ENCODE results near the gene COL7A1. TPM values are rescaled to one million over a fixed set of nuclear protein-coding genes. Genes with fewer than 3 reads are reported as not detected.
A peak's percentile ranks its signal among the peaks of the same experiment; 100 is the strongest.

The COL7A1 gene
- total RNA-seq, 2 experiments from 2014 or later = 0.40 to 1.4 TPM

- Mint-ChIP-seq H3K36me3 (ENCODE audit: low read depth) (peaks cover 34% of the 10 kb centered on the region), H3K4me3 (no peak overlapping the region), H3K4me1 (peaks cover 19% of the 10 kb centered on the region), H3K9me3 (no peaks in the 10 kb centered on the region), H3K27me3 (no peaks in the 10 kb centered on the region), H3K27ac (no peak overlapping the region)
- CTCF ChIA-PET = no interaction called here
- POLR2A ChIA-PET = no interaction called here
- no peak for DNase-seq
These were observed 35.7 kb upstream of the COL7A1 start for GRCh38 chr3:48630833-48631232.

- DNase-seq = no peak
- Mint-ChIP-seq H3K36me3 (ENCODE audit: low read depth) (peaks cover 36% of the 10 kb centered on the region), H3K9me3 (no peaks in the 10 kb centered on the region), H3K27ac (no peak overlapping the region), H3K27me3 (no peaks in the 10 kb centered on the region), H3K4me1 (peaks cover 18% of the 10 kb centered on the region), H3K4me3 (no peak overlapping the region)
- ChIA-PET CTCF (no interaction called here), POLR2A (no interaction called here)
These were observed 35.3 kb upstream of the COL7A1 start for GRCh38 chr3:48630407-48630806.

- POLR2A ChIA-PET = no interaction called here
- peaks cover 38% of the 10 kb centered on the region for H3K36me3 Mint-ChIP-seq (ENCODE audit: low read depth)
- CTCF ChIA-PET = no interaction called here
- H3K27ac Mint-ChIP-seq = no peak overlapping the region
- no peak overlapping the region for H3K4me3 Mint-ChIP-seq
- DNase-seq = no peak
- no peaks in the 10 kb centered on the region for H3K27me3 Mint-ChIP-seq
- H3K4me1 Mint-ChIP-seq = peaks cover 21% of the 10 kb centered on the region
- H3K9me3 Mint-ChIP-seq = no peaks in the 10 kb centered on the region
These were observed 34.8 kb upstream of the COL7A1 start for GRCh38 chr3:48629894-48630293.

- CTCF ChIA-PET = no interaction called here
- Mint-ChIP-seq H3K27me3 (no peaks in the 10 kb centered on the region), H3K27ac (no peak overlapping the region), H3K4me1 (peaks cover 17% of the 10 kb centered on the region), H3K9me3 (no peaks in the 10 kb centered on the region), H3K36me3 (ENCODE audit: low read depth) (peaks cover 41% of the 10 kb centered on the region), H3K4me3 (no peak overlapping the region)
- no peak for DNase-seq
- POLR2A ChIA-PET = no interaction called here
These were observed 33.3 kb upstream of the COL7A1 start for GRCh38 chr3:48628277-48629017.

GRCh38 chr3:48625600-48625999, 30.5 kb upstream of the COL7A1 start:
- H3K27ac Mint-ChIP-seq = no peak overlapping the region
- CTCF ChIA-PET = no interaction called here
- H3K27me3 Mint-ChIP-seq = no peaks in the 10 kb centered on the region
- no peak overlapping the region for H3K4me3 Mint-ChIP-seq
- POLR2A ChIA-PET = interaction anchor here (2.4 kb wide), 1 partner anchor 9 kb away, joined by 13 read pairs; the partner anchor contains the start of gene SLC26A6
- no peak for DNase-seq
- peaks cover 11% of the 10 kb centered on the region for H3K4me1 Mint-ChIP-seq
- H3K36me3 Mint-ChIP-seq (ENCODE audit: low read depth) = peaks cover 38% of the 10 kb centered on the region
- no peaks in the 10 kb centered on the region for H3K9me3 Mint-ChIP-seq

GRCh38 chr3:48624767-48625166, 29.6 kb upstream of the COL7A1 start:
- no peak for DNase-seq
- ChIA-PET CTCF (interaction anchor here (0.6 to 1.1 kb wide), 2 partner anchors 9 to 11 kb away, joined by 3 to 4 read pairs; partner anchors contain the start of gene SLC26A6), POLR2A (interaction anchor here (2.4 kb wide), 1 partner anchor 10 kb away, joined by 13 read pairs; the partner anchor contains the start of gene SLC26A6)
- Mint-ChIP-seq H3K27me3 (no peaks in the 10 kb centered on the region), H3K4me1 (peaks cover 11% of the 10 kb centered on the region), H3K9me3 (no peaks in the 10 kb centered on the region), H3K4me3 (no peak overlapping the region), H3K27ac (no peak overlapping the region), H3K36me3 (ENCODE audit: low read depth) (peaks cover 44% of the 10 kb centered on the region)

- DNase-seq = no peak
- H3K4me1 Mint-ChIP-seq = peaks cover 11% of the 10 kb centered on the region
- POLR2A ChIA-PET = interaction anchor here (0.9 to 2.4 kb wide), 4 partner anchors 9 to 11 kb away, joined by 3 to 13 read pairs (median 4); partner anchors contain the start of gene SLC26A6
- peak overlapping the region; percentile 45 for H3K27ac Mint-ChIP-seq
- peaks cover 37% of the 10 kb centered on the region for H3K36me3 Mint-ChIP-seq (ENCODE audit: low read depth)
- H3K27me3 Mint-ChIP-seq = no peaks in the 10 kb centered on the region
- H3K9me3 Mint-ChIP-seq = no peaks in the 10 kb centered on the region
- no peak overlapping the region for H3K4me3 Mint-ChIP-seq
- CTCF ChIA-PET = interaction anchor here (0.5 to 1.2 kb wide), 5 partner anchors 10 to 223 kb away, joined by 3 to 4 read pairs (median 3); partner anchors contain the start of genes SLC26A6 and UQCRC1
These were observed 28.9 kb upstream of the COL7A1 start for GRCh38 chr3:48623851-48624547.

- peaks cover 18% of the 10 kb centered on the region for H3K9me3 Mint-ChIP-seq
- no peak for DNase-seq
- H3K36me3 Mint-ChIP-seq (ENCODE audit: low read depth) = peaks cover 35% of the 10 kb centered on the region
- no peak within 1 kb of the TSS for H3K27ac Mint-ChIP-seq
- H3K27me3 Mint-ChIP-seq = no peaks in the 10 kb centered on the region
- H3K4me1 Mint-ChIP-seq = peaks cover 11% of the 10 kb centered on the region
- POLR2A ChIA-PET = no interaction called here
- CTCF ChIA-PET = interaction anchor here (1.1 kb wide), 1 partner anchor 12 kb away, joined by 3 read pairs; the partner anchor contains the start of gene UQCRC1
- H3K4me3 Mint-ChIP-seq = no peak within 1 kb of the TSS
These were observed 26.3 kb upstream of the COL7A1 start, which contains the start of gene TMEM89 for GRCh38 chr3:48621461-48621869. Gene TMEM89 (minus strand): TSS chr3:48621769. CDS start chr3:48621756, 13 bp downstream.

- Mint-ChIP-seq H3K27me3 (no peaks in the 10 kb centered on the region), H3K27ac (no peak overlapping the region), H3K4me3 (no peak overlapping the region), H3K4me1 (peaks cover 10% of the 10 kb centered on the region), H3K9me3 (peaks cover 18% of the 10 kb centered on the region), H3K36me3 (ENCODE audit: low read depth) (peaks cover 29% of the 10 kb centered on the region)
- no peak for DNase-seq
- ChIA-PET POLR2A (interaction anchor here (1.2 kb wide), 1 partner anchor 10 kb away, joined by 3 read pairs; the partner anchor contains the start of gene UQCRC1), CTCF (no interaction called here)
These were observed 24.7 kb upstream of the COL7A1 start for GRCh38 chr3:48619541-48620524.

GRCh38 chr3:48617559-48617958, 22.4 kb upstream of the COL7A1 start:
- peaks cover 18% of the 10 kb centered on the region for H3K9me3 Mint-ChIP-seq
- no peak for DNase-seq
- no peak overlapping the region for H3K27ac Mint-ChIP-seq
- CTCF ChIA-PET = interaction anchor here (0.6 kb wide), 1 partner anchor 8 kb away, joined by 3 read pairs; the partner anchor contains the start of gene UQCRC1
- H3K4me1 Mint-ChIP-seq = peaks cover 13% of the 10 kb centered on the region
- POLR2A ChIA-PET = no interaction called here
- H3K4me3 Mint-ChIP-seq = no peak overlapping the region
- no peaks in the 10 kb centered on the region for H3K27me3 Mint-ChIP-seq
- peaks cover 26% of the 10 kb centered on the region for H3K36me3 Mint-ChIP-seq (ENCODE audit: low read depth)

GRCh38 chr3:48614044-48614443, 18.9 kb upstream of the COL7A1 start:
- Mint-ChIP-seq H3K27me3 (no peaks in the 10 kb centered on the region), H3K36me3 (ENCODE audit: low read depth) (peaks cover 19% of the 10 kb centered on the region), H3K9me3 (peaks cover 18% of the 10 kb centered on the region), H3K4me3 (no peak overlapping the region), H3K27ac (peak overlapping the region; percentile 79), H3K4me1 (peaks cover 21% of the 10 kb centered on the region)
- ChIA-PET CTCF (interaction anchor here (0.7 to 2.2 kb wide), 2 partner anchors 213 to 850 kb away, joined by 3 to 10 read pairs; no protein-coding TSS in a partner anchor), POLR2A (interaction anchor here (1.1 kb wide), 1 partner anchor 10 kb away, joined by 3 read pairs; no protein-coding TSS in a partner anchor)
- DNase-seq = no peak

- no peak overlapping the region for H3K4me3 Mint-ChIP-seq
- POLR2A ChIA-PET = interaction anchor here (1.6 kb wide), 1 partner anchor 10 kb away, joined by 5 read pairs; no protein-coding TSS in a partner anchor
These were observed 17.2 kb upstream of the COL7A1 start for GRCh38 chr3:48612309-48612708.

More at GRCh38 chr3:48612309-48612708, 17.2 kb upstream of the COL7A1 start:
- Mint-ChIP-seq H3K36me3 (ENCODE audit: low read depth) (peaks cover 18% of the 10 kb centered on the region), H3K9me3 (peaks cover 4% of the 10 kb centered on the region), H3K27ac (no peak overlapping the region), H3K4me1 (peaks cover 34% of the 10 kb centered on the region), H3K27me3 (no peaks in the 10 kb centered on the region)
- no peak for DNase-seq
- CTCF ChIA-PET = interaction anchor here (0.6 to 4.8 kb wide), 6 partner anchors 23 to 580 kb away, joined by 3 to 27 read pairs (median 4); partner anchors contain the start of genes SLC26A6 and WDR6
